Uterus (tissue), 2 donors: ENCODE data around the gene FZD1.

Experiments used
- CTCF ChIP-seq, 4 experiments: fragments of 200-600 bp in 2 of 4; fragments of 450-650 bp in 2 of 4; sonication (generic) in 2 of 4; IDR thresholded peaks; one replicate each; pipeline ENCODE4 v1.5.1; 2016 to 2019; ENCODE audit warnings: antibody characterized with exemption in 4 of 4, mild to moderate bottlenecking in 2 of 4, moderate library complexity in 1 of 4
- POLR2A ChIP-seq, 2 donors: fragments of 450-650 bp; IDR thresholded peaks; one replicate each; pipeline ENCODE4 v1.6.1; 2016; ENCODE audit warnings: antibody characterized with exemption in 2 of 2, mild to moderate bottlenecking in 1 of 2, moderate library complexity in 1 of 2

DNA sequence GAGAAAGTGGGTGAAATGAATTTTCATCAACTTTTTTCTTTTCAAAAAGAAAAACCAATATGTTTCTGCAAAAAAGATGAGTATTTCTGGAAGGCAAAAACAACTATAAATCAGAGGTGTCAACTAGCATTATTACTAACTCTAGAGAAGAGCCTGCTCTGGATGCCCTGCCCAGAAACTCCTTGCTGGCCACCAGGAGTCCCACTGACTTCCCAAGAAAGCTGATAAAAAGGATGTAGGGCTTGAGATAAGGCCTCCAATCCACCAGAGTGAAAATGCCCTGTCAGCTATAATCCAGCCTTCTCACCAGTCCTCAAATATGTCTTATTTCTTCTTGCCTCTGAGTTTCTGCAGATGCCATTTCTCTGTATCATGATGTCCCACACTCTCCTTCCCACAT, 16.7 kb upstream of the FZD1 start:
- TF ChIP-seq POLR2A (IDR thresholded peaks at IDR 0.05) (no peak), CTCF (IDR thresholded peaks at IDR 0.05) (no peak)
